Kidney epithelial cell (primary cell): ENCODE data around the gene MATN1. TPM values are rescaled to one million over a fixed set of nuclear protein-coding genes. Genes with fewer than 3 reads are reported as not detected.

Experiments
- DNase-seq: peaks from one replicate; pipeline ENCODE4 v3.0.0-alpha.2; 2010; ENCODE audit warnings: low read depth
- H3K27me3 ChIP-seq: 2 replicates; pipeline ENCODE4 v1.6.0; 2011; ENCODE audit warnings: low read length; ENCODE audit not compliant: control insufficient read depth, insufficient read depth
- H3K36me3 ChIP-seq: 2 replicates; pipeline ENCODE4 v1.5.1; 2011; ENCODE audit warnings: low read length; ENCODE audit not compliant: control insufficient read depth, insufficient read depth
- H3K4me3 ChIP-seq: 2 replicates; pipeline ENCODE4 v1.5.1; 2011; ENCODE audit warnings: low read depth, mild to moderate bottlenecking, control low read depth, low read length
- CTCF ChIP-seq: IDR thresholded peaks from 2 replicates; pipeline ENCODE4 v1.5.1; 2011; ENCODE audit warnings: mild to moderate bottlenecking, moderate library complexity, low read length, control low read depth, inconsistent platforms; ENCODE audit not compliant: insufficient read depth, poor library complexity, severe bottlenecking
- total RNA-seq: library from RNA; depleted of rRNA; stranded (reverse); fragments of >200 nt; gene quantifications from 2 replicates; pipeline ENCODE4 v1.2.3, GENCODE V29; 2015

MATN1 gene
- total RNA-seq, 1 donor from 2014 or later: 0.04 TPM

- Histone ChIP-seq H3K27me3 (peaks cover 11% of the 10 kb centered on the region), H3K4me3 (no peak overlapping the region), H3K36me3 (no peaks in the 10 kb centered on the region)
- DNase-seq: no peak
- no peak for TF ChIP-seq CTCF
These were observed 59.7 kb downstream of the MATN1 start for GRCh38 chr1:30663596-30664091.

GRCh38 chr1:30662291-30662840 lies 61.0 kb downstream of the MATN1 start:
- TF ChIP-seq CTCF: no peak
- DNase-seq: no peak
- Histone ChIP-seq H3K27me3 (peaks cover 17% of the 10 kb centered on the region), H3K36me3 (no peaks in the 10 kb centered on the region), H3K4me3 (no peak overlapping the region)

DNA sequence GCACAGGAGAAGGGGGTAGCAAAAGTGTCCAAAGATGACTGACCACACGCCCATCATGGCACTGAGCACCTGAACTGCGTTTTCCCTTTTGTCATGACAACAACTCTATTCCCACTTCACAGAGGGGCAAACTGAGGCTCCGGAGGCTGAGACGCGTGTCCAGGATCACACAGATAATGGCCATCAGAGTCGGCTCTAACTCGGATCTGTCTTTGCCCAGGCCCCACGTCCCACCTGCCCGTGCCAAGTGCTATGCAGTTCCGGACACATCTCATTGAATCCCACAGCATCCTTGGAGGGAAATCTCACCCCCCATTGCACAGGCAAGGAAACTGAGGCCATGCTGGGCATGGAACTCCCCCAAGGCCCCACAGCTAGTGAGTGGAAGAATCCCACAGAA lies 62.1 kb downstream of the MATN1 start:
- no peak for TF ChIP-seq CTCF
- Histone ChIP-seq H3K27me3 (peaks cover 20% of the 10 kb centered on the region), H3K4me3 (no peak overlapping the region), H3K36me3 (no peaks in the 10 kb centered on the region)
- DNase-seq: no peak

Other genes with a start within 250 kb of the MATN1 start
- 2.6 and 3.1 TPM in 2 replicates for gene LAPTM5, start 34.2 kb upstream of the MATN1 start, total RNA-seq
- gene SDC3, start 185.2 kb upstream of the MATN1 start, total RNA-seq: 36.4 and 49.0 TPM in 2 replicates